Right lobe of liver (tissue), 6 donors: ENCODE results near the gene ESPNL. TPM values are rescaled to one million over a fixed set of nuclear protein-coding genes. Genes with fewer than 3 reads are reported as not detected.

ENCODE experiments used
- ATAC-seq, 4 donors: fragments of 200-7000 bp; cut with Tn5 transposase; one replicate each; pipeline ENCODE4 v1.9.1; 2020; ENCODE audit warnings: mild to moderate bottlenecking in 4 of 4, moderate library complexity in 4 of 4
- DNase-seq, 3 donors: peaks; one replicate each; pipeline ENCODE4 v3.0.0-alpha.2; 2020
- H3K27ac ChIP-seq, 3 donors: fragments of 200-600 bp; one replicate each; pipeline ENCODE4 v1.8.0; 2022
- H3K27me3 ChIP-seq, 2 donors: fragments of 200-600 bp; one replicate each; pipeline ENCODE4 v1.8.0; 2022
- H3K36me3 ChIP-seq, 4 donors: fragments of 200-600 bp; sonication (generic) in 1 of 4; one replicate each; pipeline versions ENCODE4 v1.5.1 to v1.8.0; 2017 to 2022; ENCODE audit warnings: control low read depth in 1 of 4
- H3K4me1 ChIP-seq, 4 donors: fragments of 200-600 bp; sonication (generic) in 1 of 4; one replicate each; pipeline versions ENCODE4 v1.5.1 to v1.8.0; 2017 to 2022; ENCODE audit warnings: control low read depth in 1 of 4
- H3K4me3 ChIP-seq, 3 donors: fragments of 200-600 bp; one replicate each; pipeline ENCODE4 v1.8.0; 2022
- H3K9me3 ChIP-seq, 4 donors: fragments of 200-600 bp; sonication (generic) in 1 of 4; one replicate each; pipeline versions ENCODE4 v1.5.1 to v1.8.0; 2017 to 2022; ENCODE audit warnings: control low read depth in 1 of 4
- POLR2A ChIP-seq: fragments of 450-650 bp; IDR thresholded peaks from one replicate; pipeline ENCODE4 v1.6.1; 2017; ENCODE audit warnings: antibody characterized with exemption, mild to moderate bottlenecking
- whole genome bisulfite sequencing: methylation state at CpG from one replicate; pipeline ENCODE4 v1.1.6; 2018; ENCODE audit warnings: low coverage, low lambda C conversion rate; ENCODE audit not compliant: insufficient coverage; ENCODE audit errors: missing lambda C conversion rate; 5-methylcytosine and 5-hydroxymethylcytosine counted together
- intact Hi-C, 2 donors: fragments of 100-400 bp; cut with DNase I; formaldehyde crosslinking; loops; one replicate each; pipeline versions ENCODE4 v1.11.2 to v1.14.1; 2022
- total RNA-seq, 6 experiments: library from RNA; depleted of rRNA in 2 of 6; stranded (reverse); fragments of >200 nt in 2 of 6; fragmentation: NEBNext Ultra II Directional in 3 of 6; extraction: Animal tissue kit (Norgen Biotek cat#: 25700) in 3 of 6; gene quantifications; one replicate each; pipeline versions ENCODE4 v1.1.0 to v1.2.4, GENCODE V29; 2016 to 2023
- TF ChIP-seq, protein P1 (sequence below), 4 donors: fragments of 200-600 bp in 3 of 4; fragments of 450-650 bp in 1 of 4; IDR thresholded peaks; one replicate each; pipeline versions ENCODE4 v1.5.1 to v1.8.0; 2016 to 2022; ENCODE audit warnings: antibody characterized with exemption in 4 of 4, mild to moderate bottlenecking in 2 of 4
- donor health status: DM: no; HTN: yes; CAD: no.
- donor health status: DM: no; HTN: no; CAD: no.
- donor health status: DM: no; HTN: no; CAD: no.
- donor health status: DM: no; HTN: yes; CAD: no.
- donor health status: DM: no; HTN: yes; CAD: no.

Gene ESPNL
- total RNA-seq, 6 experiments from 2014 or later, result 0.11 to 1.1 (median 0.50) TPM

DNA sequence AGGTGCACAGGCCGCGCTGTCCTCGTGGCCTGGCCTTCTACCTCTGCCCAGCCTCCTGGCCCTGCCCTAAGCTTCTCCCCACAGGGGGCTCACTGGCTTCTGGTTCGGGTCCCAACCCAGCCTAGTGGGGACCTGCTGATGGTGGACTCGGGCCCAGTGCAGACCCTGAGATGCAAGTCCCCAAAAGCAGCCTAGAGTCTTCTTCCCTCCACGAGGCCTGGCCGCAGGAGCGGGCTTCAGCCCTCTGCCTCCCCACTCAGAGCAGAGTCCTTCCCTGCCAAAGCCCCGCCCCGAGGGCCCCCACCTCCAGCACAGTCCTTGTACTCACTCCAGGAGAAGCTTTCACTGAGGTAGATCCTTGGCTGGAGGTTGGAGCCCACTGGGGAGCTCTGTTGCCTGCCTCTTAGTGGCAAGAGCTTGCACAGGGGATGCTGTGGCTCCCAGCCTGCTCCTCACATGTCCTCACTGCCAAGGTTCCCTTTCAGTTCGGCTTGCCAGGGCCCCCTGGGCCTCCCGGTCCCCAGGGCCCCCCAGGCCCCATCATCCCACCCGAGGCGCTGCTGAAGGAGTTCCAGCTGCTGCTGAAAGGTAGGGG lies 62.2 kb downstream of the ESPNL start:
- H3K9me3 ChIP-seq, result no peaks in the 10 kb centered on the region
- WGBS, result no CpG with 5 or more reads among the region's 14 CpGs
- intact Hi-C loops, result no loop called here
- no peak overlapping the region for H3K4me3 ChIP-seq
- H3K27ac ChIP-seq, result no peak overlapping the region
- no peaks in the 10 kb centered on the region for H3K4me1 ChIP-seq
- DNase-seq, result peak in 1 of 3 donors; percentile 55
- H3K27me3 ChIP-seq, result no peaks in the 10 kb centered on the region
- TF ChIP-seq, protein P1, sequence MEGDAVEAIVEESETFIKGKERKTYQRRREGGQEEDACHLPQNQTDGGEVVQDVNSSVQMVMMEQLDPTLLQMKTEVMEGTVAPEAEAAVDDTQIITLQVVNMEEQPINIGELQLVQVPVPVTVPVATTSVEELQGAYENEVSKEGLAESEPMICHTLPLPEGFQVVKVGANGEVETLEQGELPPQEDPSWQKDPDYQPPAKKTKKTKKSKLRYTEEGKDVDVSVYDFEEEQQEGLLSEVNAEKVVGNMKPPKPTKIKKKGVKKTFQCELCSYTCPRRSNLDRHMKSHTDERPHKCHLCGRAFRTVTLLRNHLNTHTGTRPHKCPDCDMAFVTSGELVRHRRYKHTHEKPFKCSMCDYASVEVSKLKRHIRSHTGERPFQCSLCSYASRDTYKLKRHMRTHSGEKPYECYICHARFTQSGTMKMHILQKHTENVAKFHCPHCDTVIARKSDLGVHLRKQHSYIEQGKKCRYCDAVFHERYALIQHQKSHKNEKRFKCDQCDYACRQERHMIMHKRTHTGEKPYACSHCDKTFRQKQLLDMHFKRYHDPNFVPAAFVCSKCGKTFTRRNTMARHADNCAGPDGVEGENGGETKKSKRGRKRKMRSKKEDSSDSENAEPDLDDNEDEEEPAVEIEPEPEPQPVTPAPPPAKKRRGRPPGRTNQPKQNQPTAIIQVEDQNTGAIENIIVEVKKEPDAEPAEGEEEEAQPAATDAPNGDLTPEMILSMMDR (IDR thresholded peaks at IDR 0.05), result no peak
- TF ChIP-seq POLR2A, result no peak
- no peak for ATAC-seq
- H3K36me3 ChIP-seq, result no peaks in the 10 kb centered on the region

DNA sequence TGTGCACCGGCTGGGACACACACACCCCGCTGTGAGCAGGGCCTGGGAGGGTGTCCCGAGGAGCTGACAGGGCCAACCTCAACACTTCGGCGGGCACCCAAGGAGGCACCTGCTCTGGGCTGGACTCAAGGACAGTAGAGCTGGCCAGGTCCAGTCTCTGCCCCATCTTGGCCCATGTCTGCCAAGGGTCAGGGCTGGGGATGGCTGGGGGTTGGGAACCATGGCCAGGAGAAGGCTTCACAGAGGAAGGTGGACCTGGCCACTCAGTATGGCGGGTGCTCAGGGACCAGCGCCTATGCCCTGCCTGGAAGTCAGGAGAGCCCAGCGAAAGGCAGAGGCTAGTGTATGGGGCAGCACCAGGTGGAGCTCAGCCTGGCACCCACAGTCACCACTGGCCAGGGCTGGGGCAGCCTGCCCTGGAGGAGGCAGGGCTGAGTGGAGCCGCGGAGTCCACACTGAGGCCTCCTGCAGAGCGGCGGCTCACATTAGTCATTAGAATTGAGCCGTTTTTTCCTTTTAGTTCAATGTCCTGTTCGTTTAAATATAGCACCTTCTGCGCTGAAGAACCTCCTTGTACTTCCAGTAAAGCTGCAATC lies 62.8 kb downstream of the ESPNL start:
- ATAC-seq (no peak), DNase-seq (no peak)
- WGBS, result no CpG with 5 or more reads among the region's 15 CpGs
- TF ChIP-seq, protein P1 (IDR thresholded peaks at IDR 0.05), result no peak
- TF ChIP-seq POLR2A, result no peak
- Histone ChIP-seq H3K4me1 (no peaks in the 10 kb centered on the region), H3K27ac (no peak overlapping the region), H3K9me3 (no peaks in the 10 kb centered on the region), H3K27me3 (no peaks in the 10 kb centered on the region), H3K4me3 (no peak overlapping the region), H3K36me3 (no peaks in the 10 kb centered on the region)
- intact Hi-C loops, result no loop called here

DNA sequence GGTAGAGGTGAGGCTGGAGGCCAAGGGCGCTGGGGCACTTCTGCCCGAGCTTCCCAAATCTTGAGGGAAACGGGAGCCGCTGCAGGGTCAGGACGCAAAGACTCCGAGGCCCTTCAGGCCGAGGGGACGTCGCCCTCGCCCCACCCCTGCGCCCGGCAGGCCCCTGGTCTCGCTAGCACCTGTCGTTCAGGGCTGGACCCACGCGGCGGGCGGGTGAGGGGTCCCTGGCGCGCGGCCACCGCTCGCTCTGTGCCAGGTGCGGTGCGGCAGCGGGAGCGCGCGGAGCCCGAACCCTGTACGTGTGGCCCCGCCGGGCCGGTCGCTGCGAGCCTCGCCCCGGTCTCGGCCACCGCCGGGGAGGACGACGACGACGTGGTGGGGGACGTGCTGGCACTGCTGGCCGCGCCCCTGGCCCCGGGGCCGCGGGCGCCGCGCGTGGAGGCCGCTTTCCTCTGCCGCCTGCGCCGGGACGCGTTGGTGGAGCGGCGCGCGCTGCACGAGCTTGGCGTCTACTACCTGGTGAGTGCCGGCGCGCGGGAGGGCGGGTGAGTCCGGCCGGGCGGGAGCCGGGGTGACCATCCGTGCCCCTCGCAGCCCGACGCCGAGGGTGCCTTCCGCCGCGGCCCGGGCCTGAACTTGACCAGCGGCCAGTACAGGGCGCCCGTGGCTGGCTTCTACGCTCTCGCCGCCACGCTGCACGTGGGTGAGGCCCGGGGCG lies 63.5 kb downstream of the ESPNL start:
- TF ChIP-seq, protein P1 (IDR thresholded peaks at IDR 0.05), result no peak
- no peak for TF ChIP-seq POLR2A
- 13% methylated on average over 3 of the region's 95 CpGs for WGBS
- Histone ChIP-seq H3K9me3 (no peaks in the 10 kb centered on the region), H3K4me3 (peak overlapping the region in 1 of 3 donors; percentile 13), H3K27ac (no peak overlapping the region), H3K4me1 (no peaks in the 10 kb centered on the region), H3K27me3 (no peaks in the 10 kb centered on the region), H3K36me3 (no peaks in the 10 kb centered on the region)
- DNase-seq, result no peak
- ATAC-seq, result no peak
- intact Hi-C loops, result no loop called here

DNA sequence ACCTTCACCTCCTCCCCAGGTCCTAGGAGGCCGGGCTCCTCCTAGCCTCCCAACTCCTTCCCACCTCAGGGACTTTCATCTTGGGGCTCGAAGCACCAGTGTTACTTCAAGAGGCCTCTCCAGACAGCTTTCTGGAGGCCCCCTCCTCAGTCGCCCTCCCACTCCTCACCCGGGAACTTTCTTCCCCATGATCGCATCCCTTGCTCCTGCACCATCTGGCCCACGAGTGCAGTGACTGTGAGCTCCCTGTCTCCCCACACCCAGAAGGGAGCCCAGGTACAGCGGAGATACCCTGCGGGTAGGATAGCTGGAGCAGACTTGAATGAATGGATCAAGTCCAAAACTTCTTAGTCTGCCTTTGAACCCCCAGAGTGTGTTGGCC lies 64.8 kb downstream of the ESPNL start:
- H3K4me3 ChIP-seq, result no peak overlapping the region
- H3K27ac ChIP-seq, result no peak overlapping the region
- no peak for ATAC-seq
- no peak for TF ChIP-seq POLR2A
- TF ChIP-seq, protein P1 (IDR thresholded peaks at IDR 0.05), result no peak
- no peaks in the 10 kb centered on the region for H3K27me3 ChIP-seq
- peaks cover 0 to 10% (median 2%) of the 10 kb centered on the region in 4 donors for H3K4me1 ChIP-seq
- intact Hi-C loops, result no loop called here
- no peaks in the 10 kb centered on the region for H3K9me3 ChIP-seq
- WGBS, result 87% methylated on average over 4 of the region's 8 CpGs
- H3K36me3 ChIP-seq, result no peaks in the 10 kb centered on the region
- DNase-seq, result no peak
